K562 (cell line): ENCODE measurements around the gene VPS13D. TPM values are rescaled to one million over a fixed set of nuclear protein-coding genes. Genes with fewer than 3 reads are reported as not detected.

Source experiments
- BCOR ChIP-seq: fragments of 450-650 bp; IDR thresholded peaks from 2 replicates; pipeline ENCODE4 v1.6.1; 2016
- CBFA2T2 ChIP-seq: fragments of 450-650 bp; conservative IDR thresholded peaks from 2 replicates; pipeline ENCODE4 v1.6.1; 2017; ENCODE audit warnings: mild to moderate bottlenecking
- CBFB ChIP-seq: sonication (generic); formaldehyde crosslinking; IDR thresholded peaks from 2 replicates; pipeline ENCODE4 v1.4.0; 2020; ENCODE audit warnings: mild to moderate bottlenecking, missing genetic modification reagents
- CEBPG ChIP-seq, 3 experiments: fragments of 200-800 bp in 1 of 3; sonication (Bioruptor generic) in 1 of 3; sonication (generic) in 1 of 3; formaldehyde crosslinking in 1 of 3; IDR thresholded peaks in 2 of 3; conservative IDR thresholded peaks in 1 of 3; 2 replicates each; pipeline versions ENCODE4 v1.6.1 to v1.8.0; 2016 to 2022; ENCODE audit warnings: missing compliant biosample characterization in 2 of 3, missing genetic modification characterization in 2 of 3, mild to moderate bottlenecking in 1 of 3, missing genetic modification reagents in 1 of 3
- CHAMP1 ChIP-seq: fragments of 450-650 bp; IDR thresholded peaks from 2 replicates; pipeline ENCODE4 v1.6.1; 2016; ENCODE audit warnings: mild to moderate bottlenecking
- HDAC6 ChIP-seq: IDR thresholded peaks from 2 replicates; pipeline ENCODE4 v1.6.1; 2012; ENCODE audit warnings: low read depth, mild to moderate bottlenecking, control low read depth, inconsistent platforms, low read length, moderate library complexity
- KAT7 ChIP-seq: sonication (generic); formaldehyde crosslinking; IDR thresholded peaks from 2 replicates; pipeline ENCODE4 v1.8.0; 2022; ENCODE audit warnings: missing genetic modification reagents, mild to moderate bottlenecking, borderline replicate concordance
- KLF6 ChIP-seq: fragments of 250-450 bp; sonication (Bioruptor Pico); IDR thresholded peaks from 2 replicates; pipeline ENCODE4 v1.4.0; 2020; ENCODE audit warnings: mild to moderate bottlenecking, moderate library complexity, borderline replicate concordance
- LCOR ChIP-seq: sonication (generic); formaldehyde crosslinking; IDR thresholded peaks from 2 replicates; pipeline ENCODE4 v1.8.0; 2022; ENCODE audit warnings: mild to moderate bottlenecking, missing genetic modification reagents
- MED1 ChIP-seq: sonication (generic); formaldehyde crosslinking; IDR thresholded peaks from 2 replicates; pipeline ENCODE4 v1.8.1; 2023; ENCODE audit warnings: missing genetic modification reagents, borderline replicate concordance
- NKRF ChIP-seq: fragments of 450-650 bp; IDR thresholded peaks from 2 replicates; pipeline ENCODE4 v1.6.1; 2016; ENCODE audit warnings: borderline replicate concordance
- NR4A1 ChIP-seq, 2 experiments: fragments of 250-450 bp in 1 of 2; fragments of 450-650 bp in 1 of 2; sonication (Bioruptor Pico) in 1 of 2; IDR thresholded peaks; 2 replicates each; pipeline versions ENCODE4 v1.4.0 to v1.6.1; 2016 to 2020; ENCODE audit warnings: mild to moderate bottlenecking in 2 of 2, missing compliant biosample characterization in 1 of 2, missing genetic modification characterization in 1 of 2, moderate library complexity in 1 of 2
- PHF20 ChIP-seq: fragments of 450-650 bp; IDR thresholded peaks from 2 replicates; pipeline ENCODE4 v1.6.1; 2018; ENCODE audit not compliant: partially characterized antibody
- RBM39 ChIP-seq: fragments of 200-400 bp; formaldehyde crosslinking; optimal IDR thresholded peaks from 2 replicates; pipeline ENCODE3; 2018; ENCODE audit warnings: low read depth, low read length
- SAP30 ChIP-seq: fragments of 200-600 bp; sonication (generic); IDR thresholded peaks from 2 replicates; pipeline ENCODE4 v1.6.1; 2012; ENCODE audit warnings: borderline replicate concordance, low read depth, mild to moderate bottlenecking, moderate library complexity, low read length, control low read depth, inconsistent platforms; ENCODE audit not compliant: insufficient read depth, poor library complexity, severe bottlenecking
- SRSF7 ChIP-seq: fragments of 200-400 bp; formaldehyde crosslinking; optimal IDR thresholded peaks from 2 replicates; pipeline ENCODE3; 2017; ENCODE audit warnings: mild to moderate bottlenecking, low read depth, low read length
- STAT6 ChIP-seq: sonication (generic); formaldehyde crosslinking; IDR thresholded peaks from 2 replicates; pipeline ENCODE4 v1.8.1; 2023; ENCODE audit warnings: mild to moderate bottlenecking, missing genetic modification reagents
- TCF7L2 ChIP-seq: fragments of 150-350 bp; IDR thresholded peaks from 2 replicates; pipeline ENCODE4 v1.6.1; 2016; ENCODE audit warnings: low read depth, mild to moderate bottlenecking, low read length, moderate library complexity
- ZNF644 ChIP-seq: fragments of 200-800 bp; sonication (Bioruptor generic); IDR thresholded peaks from 2 replicates; pipeline ENCODE4 v1.6.1; 2016; ENCODE audit warnings: low read depth, missing genetic modification characterization, missing compliant biosample characterization
- ZNF780A ChIP-seq: fragments of 250-450 bp; sonication (Bioruptor Pico); IDR thresholded peaks from 2 replicates; pipeline ENCODE4 v1.5.0; 2021; ENCODE audit warnings: mild to moderate bottlenecking
- polyA plus RNA-seq, 8 experiments: library from polyadenylated mRNA; depleted of rRNA in 4 of 8; stranded (reverse) in 5 of 8; unstranded in 3 of 8; fragments of >200 nt; fragmentation: Nextera tagmentation in 2 of 8; fragmentation: Illumina TruSeq in 1 of 8; extraction: Ambion mirVana in 2 of 8; extraction: Trizol in 1 of 8; gene quantifications; 2 replicates each; pipeline versions ENCODE4 v1.2.1 to v1.2.3, GENCODE V29; 2011 to 2014; ENCODE audit warnings: inconsistent platforms in 1 of 8, missing spikeins in 1 of 8
- total RNA-seq, 7 experiments: library from RNA; depleted of rRNA in 6 of 7; stranded (reverse); fragments of >200 nt in 6 of 7; fragmentation: Illumina TruSeq in 2 of 7; extraction: Trizol in 2 of 7; gene quantifications; 2 replicates each; pipeline versions ENCODE4 v1.2.1 to v1.2.3, GENCODE V29; 2011 to 2021; ENCODE audit warnings: low replicate concordance in 1 of 7

Gene VPS13D
- total and polyA plus RNA-seq, 9 of the 15 experiments (the other 6 are each of a cell fraction or from before 2014, with no cell fraction given), result 6.1 to 51.5 (median 38.5) TPM

- TF ChIP-seq CEBPG (CRISPR knock-in tag; IDR thresholded peaks at IDR 0.05) (no peak), CEBPG (tag; conservative IDR thresholded peaks at IDR 0.05 in 1 of 2, IDR thresholded peaks at IDR 0.05 in 1 of 2) (peak; percentile 40 to 48; a peak in 2 of 4 replicates), SAP30 (no peak), LCOR (CRISPR knock-in tag) (no peak), CBFB (CRISPR knock-in tag) (no peak), BCOR (peak; percentile 49; the same call in 1 of the 2 replicates), KAT7 (0 out of 2 replicates have a peak, but pooled peaks have one; percentile 34), ZNF644 (tag) (no peak), MED1 (CRISPR knock-in tag) (no peak), KLF6 (CRISPR knock-in tag) (no peak), PHF20 (no peak), TCF7L2 (no peak), CBFA2T2 (no peak), STAT6 (no peak), NR4A1 (CRISPR knock-in tag; IDR thresholded peaks at IDR 0.05) (no peak), NR4A1 (tag; IDR thresholded peaks at IDR 0.05) (0 out of 2 replicates have a peak, but pooled peaks have one; percentile 25), SRSF7 (no peak), NKRF (no peak), CHAMP1 (no peak), HDAC6 (no peak), RBM39 (no peak), ZNF780A (CRISPR knock-in tag) (no peak)
Measured at GRCh38 chr1:12530462-12531178, 300.8 kb downstream of the VPS13D start (continued).
